IMR-90 (cell line): Measurements from ENCODE around the gene COL3A1.

ENCODE experiments used
- CEBPB ChIP-seq: IDR thresholded peaks from 2 replicates; pipeline ENCODE4 v1.6.1; 2012; ENCODE audit warnings: low read depth, low read length, improper control_type of control experiment
- CTCF ChIP-seq: conservative IDR thresholded peaks from 2 replicates; pipeline ENCODE4 v1.5.1; 2012; ENCODE audit warnings: mild to moderate bottlenecking, low read depth, low read length, improper control_type of control experiment
- RFX5 ChIP-seq: IDR thresholded peaks from 2 replicates; pipeline ENCODE4 v1.8.0; 2012; ENCODE audit warnings: low read depth, mild to moderate bottlenecking, low read length, moderate library complexity
- SMC3 ChIP-seq: fragments of 150-350 bp; IDR thresholded peaks from 2 replicates; pipeline ENCODE4 v1.6.1; 2016; ENCODE audit warnings: low read depth, mild to moderate bottlenecking, antibody characterized with exemption, low read length, moderate library complexity

DNA sequence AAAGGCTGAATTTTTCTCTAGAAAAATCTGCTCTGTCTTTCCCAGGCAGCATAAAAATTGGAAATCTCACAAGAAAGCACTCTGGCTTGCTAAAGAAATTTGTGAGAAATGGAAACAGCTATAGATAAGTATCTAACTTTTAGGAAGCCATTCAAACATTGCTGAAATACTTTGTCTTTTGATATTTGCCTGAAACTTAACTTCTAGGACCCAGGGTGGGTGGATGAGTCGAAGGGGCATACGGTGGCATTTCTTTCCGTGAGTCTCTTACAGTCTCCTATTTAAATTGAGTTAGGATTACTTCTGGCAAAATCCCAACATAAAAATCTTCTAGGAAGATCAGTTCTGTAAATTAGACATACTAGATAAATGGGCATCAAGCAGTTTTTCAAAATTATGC, 532 bp upstream of the COL3A1 start:
- TF ChIP-seq SMC3, result no peak
- no peak for TF ChIP-seq CEBPB
- no peak for TF ChIP-seq RFX5
- TF ChIP-seq CTCF, result no peak
